Islet of Langerhans (tissue), 1 donor: ENCODE results near the gene RASSF6.
"Not testable (repeated sequence)": the region's sequence is repeated elsewhere in the genome, so short reads cannot be mapped to it uniquely, and the experiment has no call there.

ENCODE experiments used
- FAIRE-seq: peaks from one replicate; lab custom pipeline; 2011; peaks lifted over from hg19 to GRCh38; lab: Jason Lieb, UNC

RASSF6 gene

GRCh38 chr4:73609706-73610105 is 10.5 kb downstream of the RASSF6 start:
- no peak for FAIRE-seq

GRCh38 chr4:73608689-73609594 is 11.3 kb downstream of the RASSF6 start:
- FAIRE-seq = peak; percentile 92

GRCh38 chr4:73607375-73608033 is 12.7 kb downstream of the RASSF6 start:
- FAIRE-seq = peak; percentile 43

GRCh38 chr4:73606465-73606974 is 13.7 kb downstream of the RASSF6 start:
- peak; percentile 60 for FAIRE-seq

GRCh38 chr4:73603854-73604584 is 16.2 kb downstream of the RASSF6 start:
- FAIRE-seq = peak; percentile 49

GRCh38 chr4:73603271-73603710 is 16.9 kb downstream of the RASSF6 start:
- peak; percentile 89 for FAIRE-seq

- no peak for FAIRE-seq
Measured at GRCh38 chr4:73600954-73601353, 19.3 kb downstream of the RASSF6 start.

- no peak for FAIRE-seq
Measured at GRCh38 chr4:73599182-73599581, 21.1 kb downstream of the RASSF6 start.

- no peak for FAIRE-seq
Measured at GRCh38 chr4:73597594-73597993, 22.6 kb downstream of the RASSF6 start.

- FAIRE-seq = not testable (repeated sequence)
Measured at GRCh38 chr4:73597183-73597582, 23.1 kb downstream of the RASSF6 start.

GRCh38 chr4:73596001-73596400 is 24.2 kb downstream of the RASSF6 start:
- FAIRE-seq = no peak

- peak; percentile 96 for FAIRE-seq
Measured at GRCh38 chr4:73593631-73594241, 26.5 kb downstream of the RASSF6 start.

- FAIRE-seq = peak; percentile 96
Measured at GRCh38 chr4:73589887-73590801, 30.1 kb downstream of the RASSF6 start.

GRCh38 chr4:73589261-73589847 is 30.9 kb downstream of the RASSF6 start:
- peak; percentile 41 for FAIRE-seq

- FAIRE-seq = no peak
Measured at GRCh38 chr4:73588613-73589012, 31.6 kb downstream of the RASSF6 start.

- FAIRE-seq = no peak
Measured at GRCh38 chr4:73586666-73587065, 33.6 kb downstream of the RASSF6 start.

- FAIRE-seq = no peak
Measured at GRCh38 chr4:73586040-73586439, 34.2 kb downstream of the RASSF6 start.

- FAIRE-seq = no peak
Measured at GRCh38 chr4:73585345-73585744, 34.9 kb downstream of the RASSF6 start.

- no peak for FAIRE-seq
Measured at GRCh38 chr4:73583666-73584065, 36.6 kb downstream of the RASSF6 start.

GRCh38 chr4:73577371-73577770 is 42.9 kb downstream of the RASSF6 start:
- no peak for FAIRE-seq

- no peak for FAIRE-seq
Measured at GRCh38 chr4:73576381-73576780, 43.9 kb downstream of the RASSF6 start.
